Lower lobe of right lung (tissue), 2 donors: ENCODE measurements around the gene PDZD7. TPM values are rescaled to one million over a fixed set of nuclear protein-coding genes. Genes with fewer than 3 reads are reported as not detected.

Source experiments
- ATAC-seq, 2 donors: fragments of 200-7000 bp; cut with Tn5 transposase; one replicate each; pipeline ENCODE4 v1.9.1; 2020 to 2022; ENCODE audit warnings: mild to moderate bottlenecking in 2 of 2, moderate library complexity in 2 of 2
- DNase-seq: peaks from one replicate; pipeline ENCODE4 v3.0.0-alpha.2; 2020
- H3K27ac ChIP-seq: fragments of 200-600 bp; one replicate; pipeline ENCODE4 v1.8.0; 2022
- H3K27me3 ChIP-seq: fragments of 200-600 bp; one replicate; pipeline ENCODE4 v1.8.0; 2022; ENCODE audit warnings: low read depth
- H3K36me3 ChIP-seq: fragments of 200-600 bp; one replicate; pipeline ENCODE4 v1.8.0; 2022; ENCODE audit warnings: mild to moderate bottlenecking
- H3K4me1 ChIP-seq: fragments of 200-600 bp; one replicate; pipeline ENCODE4 v1.8.0; 2022
- H3K4me3 ChIP-seq: fragments of 200-600 bp; one replicate; pipeline ENCODE4 v1.8.0; 2022; ENCODE audit warnings: mild to moderate bottlenecking
- H3K9me3 ChIP-seq: fragments of 200-600 bp; one replicate; pipeline ENCODE4 v1.8.0; 2022
- CTCF ChIP-seq: fragments of 200-600 bp; IDR thresholded peaks from one replicate; pipeline ENCODE4 v1.8.0; 2022; ENCODE audit warnings: antibody characterized with exemption, mild to moderate bottlenecking
- intact Hi-C: fragments of 100-400 bp; cut with DNase I; formaldehyde crosslinking; loops from one replicate; pipeline ENCODE4 v1.11.0; 2022
- total RNA-seq: library from RNA; stranded (reverse); fragmentation: NEBNext Ultra II Directional; extraction: Animal tissue kit (Norgen Biotek cat#: 25700); gene quantifications from one replicate; pipeline ENCODE4 v1.2.1, GENCODE V29; 2021
- donor health status: DM: no; HTN: yes; CAD: no; lungs with severe emphysema.

The PDZD7 gene
- total RNA-seq, 1 donor from 2014 or later: 1.6 TPM

- ATAC-seq (no peak), DNase-seq (no peak)
- no peak overlapping the region for H3K27ac ChIP-seq
These were observed 58.6 kb downstream of the PDZD7 start for GRCh38 chr10:100972115-100972903.

GRCh38 chr10:100970914-100971811 lies 59.8 kb downstream of the PDZD7 start:
- DNase-seq (no peak), ATAC-seq (peak; percentile 21 to 24)
- TF ChIP-seq CTCF: no peak
- no peaks in the 10 kb centered on the region for H3K36me3 ChIP-seq
- peaks cover 17% of the 10 kb centered on the region for H3K4me1 ChIP-seq
- H3K9me3 ChIP-seq: no peaks in the 10 kb centered on the region
- H3K4me3 ChIP-seq: no peak overlapping the region
- intact Hi-C loops: no loop called here
- peaks cover 5% of the 10 kb centered on the region for H3K27me3 ChIP-seq
- H3K27ac ChIP-seq: no peak overlapping the region

More at GRCh38 chr10:100972115-100972903, 58.6 kb downstream of the PDZD7 start:
- Histone ChIP-seq H3K4me1 (peaks cover 17% of the 10 kb centered on the region), H3K36me3 (no peaks in the 10 kb centered on the region), H3K4me3 (no peak overlapping the region), H3K9me3 (no peaks in the 10 kb centered on the region), H3K27me3 (peaks cover 5% of the 10 kb centered on the region)
- intact Hi-C loops: no loop called here
- TF ChIP-seq CTCF: no peak

- no peak for TF ChIP-seq CTCF
- DNase-seq (no peak), ATAC-seq (peak; percentile 63 to 76)
- H3K27me3 ChIP-seq: peaks cover 5% of the 10 kb centered on the region
- intact Hi-C loops: no loop called here
- no peaks in the 10 kb centered on the region for H3K9me3 ChIP-seq
- peaks cover 17% of the 10 kb centered on the region for H3K4me1 ChIP-seq
- peaks cover 5% of the 10 kb centered on the region for H3K36me3 ChIP-seq
- no peak overlapping the region for H3K27ac ChIP-seq
- peak overlapping the region; percentile 72 for H3K4me3 ChIP-seq
These were observed 60.6 kb downstream of the PDZD7 start for GRCh38 chr10:100970076-100970913.

GRCh38 chr10:100969187-100970075 lies 61.5 kb downstream of the PDZD7 start, which contains the start of gene SEMA4G:
Gene SEMA4G, plus strand, starts transcription at chr10:100969504. Its CDS starts 3,409 bp downstream, at chr10:100972913.
- peak; percentile 83 to 85 for ATAC-seq
- H3K36me3 ChIP-seq: peaks cover 10% of the 10 kb centered on the region
- H3K27me3 ChIP-seq: peaks cover 5% of the 10 kb centered on the region
- no peak within 1 kb of the TSS for H3K27ac ChIP-seq
- no peaks in the 10 kb centered on the region for H3K9me3 ChIP-seq
- H3K4me3 ChIP-seq: peak within 1 kb of the TSS; percentile 72
- intact Hi-C loops: no loop called here
- H3K4me1 ChIP-seq: peaks cover 17% of the 10 kb centered on the region
- peak; percentile 60 for DNase-seq
- TF ChIP-seq CTCF: peak; percentile 70
